ENCODE measurements around the gene RBM4B.

GRCh38 chr11:66659763-66660162, 17.9 kb downstream of the RBM4B start:
- TF ChIP-seq MAX (IDR thresholded peaks at IDR 0.05), result no peak
- TF ChIP-seq YY1 (IDR thresholded peaks at IDR 0.05; ENCODE audit: low read depth), result no peak
- no peak for TF ChIP-seq EGR1 (IDR thresholded peaks at IDR 0.05)
- TF ChIP-seq EP300 (IDR thresholded peaks at IDR 0.05; ENCODE audit: borderline replicate concordance), result no peak
- TF ChIP-seq CREB1 (IDR thresholded peaks at IDR 0.05; ENCODE audit: low read depth), result no peak
- TF ChIP-seq ZBTB7A (IDR thresholded peaks at IDR 0.05; ENCODE audit: low read depth), result no peak
- no peak for TF ChIP-seq REST (IDR thresholded peaks at IDR 0.05; ENCODE audit: low read depth)
- TF ChIP-seq TEAD4 (IDR thresholded peaks at IDR 0.05), result no peak

Measured in Ishikawa (cell line).